CD4-positive, alpha-beta T cell (primary cell): ENCODE results near the gene LIPA. TPM values are rescaled to one million over a fixed set of nuclear protein-coding genes. Genes with fewer than 3 reads are reported as not detected.

Experiments
- ATAC-seq: fragments of 200-7000 bp; cut with Tn5 transposase; one replicate; pipeline ENCODE4 v1.10.0; 2022; ENCODE audit warnings: mild to moderate bottlenecking; ENCODE audit not compliant: poor library complexity
- CTCF ChIA-PET: fragments of 350-600 bp; sonication (Branson Sonifier 250); formaldehyde crosslinking; loops from one replicate; lab custom pipeline; 2021; ENCODE audit warnings: antibody characterized with exemption, inconsistent platforms; lab: Charles Lee
- POLR2A ChIA-PET: fragments of 350-600 bp; sonication (Branson Sonifier 250); formaldehyde crosslinking; loops from one replicate; lab custom pipeline; 2021; ENCODE audit warnings: antibody characterized with exemption, inconsistent platforms; lab: Charles Lee
- DNase-seq, 14 experiments: peaks; one replicate each; pipeline ENCODE4 v3.0.0-alpha.2; 2013 to 2020; ENCODE audit warnings: mixed read lengths in 2 of 14
- H3K27ac ChIP-seq, 2 donors: one replicate each; pipeline versions ENCODE4 v1.5.1 to v1.7.0; 2013; ENCODE audit warnings: low read length in 2 of 2, low read depth in 1 of 2, mild to moderate bottlenecking in 1 of 2
- H3K27me3 ChIP-seq, 2 experiments: 1 replicate in 1 of 2; 2 replicates in 1 of 2; pipeline versions ENCODE4 v1.6.1 to v1.7.0; 2013; ENCODE audit warnings: low read length in 2 of 2, control low read depth in 1 of 2, mild to moderate bottlenecking in 1 of 2, moderate library complexity in 1 of 2; ENCODE audit not compliant: insufficient read depth in 2 of 2, control insufficient read depth in 1 of 2
- H3K36me3 ChIP-seq: one replicate; pipeline ENCODE4 v1.6.1; 2013; ENCODE audit warnings: low read length, control low read depth; ENCODE audit not compliant: insufficient read depth
- H3K4me1 ChIP-seq: one replicate; pipeline ENCODE4 v1.6.1; 2013; ENCODE audit warnings: low read length, control low read depth; ENCODE audit not compliant: insufficient read depth
- H3K4me3 ChIP-seq: one replicate; pipeline ENCODE4 v1.5.1; 2013; ENCODE audit warnings: mild to moderate bottlenecking, low read length, moderate library complexity
- H3K9me3 ChIP-seq, 2 experiments: 1 replicate in 1 of 2; 2 replicates in 1 of 2; pipeline versions ENCODE4 v1.6.1 to v1.7.0; 2013; ENCODE audit warnings: low read length in 2 of 2, mild to moderate bottlenecking in 2 of 2, control low read depth in 1 of 2, moderate library complexity in 1 of 2; ENCODE audit not compliant: control insufficient read depth in 1 of 2, insufficient read depth in 1 of 2
- H3K27ac Mint-ChIP-seq: one replicate; pipeline ENCODE4 v1.8.0; 2020; ENCODE audit warnings: mixed read lengths
- H3K27me3 Mint-ChIP-seq: one replicate; pipeline ENCODE4 v1.8.0; 2021; ENCODE audit warnings: mixed read lengths
- H3K36me3 Mint-ChIP-seq: one replicate; pipeline ENCODE4 v1.8.0; 2021; ENCODE audit warnings: low read depth, mixed read lengths
- H3K4me1 Mint-ChIP-seq: one replicate; pipeline ENCODE4 v1.8.0; 2021; ENCODE audit warnings: low read depth, mixed read lengths
- H3K4me3 Mint-ChIP-seq: one replicate; pipeline ENCODE4 v1.8.0; 2020; ENCODE audit warnings: mild to moderate bottlenecking, mixed read lengths
- H3K9me3 Mint-ChIP-seq: one replicate; pipeline ENCODE4 v1.8.0; 2020; ENCODE audit warnings: mixed read lengths
- intact Hi-C, 2 experiments: fragments of 100-400 bp; cut with DNase I in 1 of 2; cut with micrococcal nuclease in 1 of 2; formaldehyde crosslinking; loops; one replicate each; pipeline versions ENCODE4 v1.15.1 to v1.9.0; 2023 to 2025; cut with DNase I, micrococcal nuclease
- total RNA-seq, 174 experiments: library from RNA in 2 of 174; stranded (reverse) in 2 of 174; gene quantifications; one replicate each; pipeline ENCODE4 v1.2.3 and lab custom pipeline; 2021 to 2026
- TF ChIP-seq, protein P1 (sequence below): fragments of 200-600 bp; IDR thresholded peaks from one replicate; pipeline ENCODE4 v1.8.0; 2022; ENCODE audit warnings: antibody characterized with exemption, mild to moderate bottlenecking

Gene LIPA
- total RNA-seq, 2 experiments from 2014 or later: 15.6 to 16.4 TPM

DNA sequence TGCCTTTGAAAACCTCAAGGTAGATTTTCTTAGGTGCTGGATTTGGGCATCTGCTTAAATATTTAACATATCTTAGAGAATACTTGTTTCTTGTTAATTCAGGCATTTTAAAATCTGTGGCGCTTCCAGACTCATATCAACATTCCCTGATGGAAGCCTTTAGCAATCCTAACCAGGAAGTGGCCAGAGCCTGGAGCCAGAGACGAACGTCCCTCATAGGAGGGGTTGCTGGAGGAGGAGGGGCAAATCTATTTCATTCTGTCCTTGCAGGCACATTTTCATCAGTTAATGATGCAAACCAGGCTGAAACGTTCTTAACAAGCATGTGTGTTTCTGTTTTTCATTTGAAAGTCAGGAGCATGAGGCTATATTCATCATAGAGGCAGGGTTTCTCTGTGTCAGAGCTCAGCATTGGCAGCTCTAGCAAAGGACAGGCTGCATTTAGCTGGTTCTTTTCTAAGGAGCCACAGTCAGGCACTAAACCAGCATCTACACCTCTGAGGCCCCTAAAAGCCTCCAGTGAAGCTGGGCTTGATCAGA lies 32.4 kb upstream of the LIPA start:
- Histone ChIP-seq H3K36me3 (no peaks in the 10 kb centered on the region), H3K4me3 (no peak overlapping the region), H3K27me3 (no peaks in the 10 kb centered on the region), H3K4me1 (no peaks in the 10 kb centered on the region), H3K9me3 (no peaks in the 10 kb centered on the region), H3K27ac (no peak overlapping the region)
- Mint-ChIP-seq H3K27ac (no peak overlapping the region), H3K9me3 (no peaks in the 10 kb centered on the region), H3K27me3 (no peaks in the 10 kb centered on the region), H3K4me1 (no peaks in the 10 kb centered on the region), H3K36me3 (no peaks in the 10 kb centered on the region), H3K4me3 (no peak overlapping the region)
- DNase-seq (no peak), ATAC-seq (no peak)
- TF ChIP-seq, protein P1, sequence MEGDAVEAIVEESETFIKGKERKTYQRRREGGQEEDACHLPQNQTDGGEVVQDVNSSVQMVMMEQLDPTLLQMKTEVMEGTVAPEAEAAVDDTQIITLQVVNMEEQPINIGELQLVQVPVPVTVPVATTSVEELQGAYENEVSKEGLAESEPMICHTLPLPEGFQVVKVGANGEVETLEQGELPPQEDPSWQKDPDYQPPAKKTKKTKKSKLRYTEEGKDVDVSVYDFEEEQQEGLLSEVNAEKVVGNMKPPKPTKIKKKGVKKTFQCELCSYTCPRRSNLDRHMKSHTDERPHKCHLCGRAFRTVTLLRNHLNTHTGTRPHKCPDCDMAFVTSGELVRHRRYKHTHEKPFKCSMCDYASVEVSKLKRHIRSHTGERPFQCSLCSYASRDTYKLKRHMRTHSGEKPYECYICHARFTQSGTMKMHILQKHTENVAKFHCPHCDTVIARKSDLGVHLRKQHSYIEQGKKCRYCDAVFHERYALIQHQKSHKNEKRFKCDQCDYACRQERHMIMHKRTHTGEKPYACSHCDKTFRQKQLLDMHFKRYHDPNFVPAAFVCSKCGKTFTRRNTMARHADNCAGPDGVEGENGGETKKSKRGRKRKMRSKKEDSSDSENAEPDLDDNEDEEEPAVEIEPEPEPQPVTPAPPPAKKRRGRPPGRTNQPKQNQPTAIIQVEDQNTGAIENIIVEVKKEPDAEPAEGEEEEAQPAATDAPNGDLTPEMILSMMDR: no peak
- ChIA-PET CTCF (interaction anchor here (1.7 kb wide), 1 partner anchor 10 kb away, joined by 3 read pairs; no protein-coding TSS in a partner anchor), POLR2A (no interaction called here)
- intact Hi-C loops: no loop called here

DNA sequence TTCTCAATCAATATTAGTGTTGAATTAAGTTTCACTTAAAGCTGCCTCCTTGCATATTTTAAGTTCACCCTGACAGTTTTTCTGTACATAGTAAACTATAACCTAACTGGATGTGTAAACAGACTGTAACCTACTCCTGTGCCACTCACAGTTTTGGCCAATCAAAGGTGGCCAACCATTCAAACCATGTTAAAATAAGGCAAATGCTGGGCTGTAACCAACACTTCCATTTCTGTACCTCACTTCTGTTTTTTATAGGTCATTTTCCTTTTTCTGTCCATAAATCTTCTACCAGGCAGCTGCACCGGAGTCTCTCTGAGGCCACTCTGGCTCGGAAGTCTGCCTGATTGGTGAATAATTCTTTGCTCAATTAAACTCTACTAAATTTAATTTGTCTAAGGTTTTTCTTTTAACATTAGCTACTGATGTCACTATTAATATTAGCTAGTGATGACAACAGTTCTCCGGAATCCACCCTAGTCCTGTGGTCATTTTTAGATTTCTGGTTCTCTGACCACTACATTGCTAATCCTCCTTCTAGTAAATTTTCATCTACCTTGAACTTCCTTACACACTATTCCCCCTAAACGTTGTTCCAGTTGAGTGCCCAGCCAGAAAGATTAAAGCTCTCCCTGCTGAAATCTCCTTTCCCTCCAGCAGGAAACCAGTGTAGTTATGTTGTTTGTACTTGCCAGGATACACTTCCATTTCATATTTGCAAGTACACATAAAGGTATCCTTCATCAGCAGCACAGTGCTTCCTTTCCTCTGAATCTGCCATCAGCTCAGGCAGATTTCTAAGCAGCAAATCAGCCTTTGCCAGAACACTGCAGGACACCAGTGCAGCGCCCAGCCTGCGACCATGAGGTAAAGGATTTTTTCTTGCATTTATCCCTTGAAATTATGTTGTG lies 31.7 kb upstream of the LIPA start:
- no peaks in the 10 kb centered on the region for H3K4me1 Mint-ChIP-seq
- no peaks in the 10 kb centered on the region for H3K27me3 ChIP-seq
- H3K36me3 ChIP-seq: no peaks in the 10 kb centered on the region
- no peaks in the 10 kb centered on the region for H3K9me3 ChIP-seq
- CTCF ChIA-PET: interaction anchor here (1.7 kb wide), 1 partner anchor 9 kb away, joined by 3 read pairs; no protein-coding TSS in a partner anchor
- H3K27ac Mint-ChIP-seq: no peak overlapping the region
- no peak overlapping the region for H3K27ac ChIP-seq
- no peaks in the 10 kb centered on the region for H3K9me3 Mint-ChIP-seq
- TF ChIP-seq, protein P1: no peak
- H3K4me3 Mint-ChIP-seq: no peak overlapping the region
- POLR2A ChIA-PET: no interaction called here
- DNase-seq (no peak), ATAC-seq (no peak)
- intact Hi-C loops: no loop called here
- H3K36me3 Mint-ChIP-seq: no peaks in the 10 kb centered on the region
- H3K4me3 ChIP-seq: no peak overlapping the region
- H3K27me3 Mint-ChIP-seq: no peaks in the 10 kb centered on the region
- H3K4me1 ChIP-seq: no peaks in the 10 kb centered on the region

DNA sequence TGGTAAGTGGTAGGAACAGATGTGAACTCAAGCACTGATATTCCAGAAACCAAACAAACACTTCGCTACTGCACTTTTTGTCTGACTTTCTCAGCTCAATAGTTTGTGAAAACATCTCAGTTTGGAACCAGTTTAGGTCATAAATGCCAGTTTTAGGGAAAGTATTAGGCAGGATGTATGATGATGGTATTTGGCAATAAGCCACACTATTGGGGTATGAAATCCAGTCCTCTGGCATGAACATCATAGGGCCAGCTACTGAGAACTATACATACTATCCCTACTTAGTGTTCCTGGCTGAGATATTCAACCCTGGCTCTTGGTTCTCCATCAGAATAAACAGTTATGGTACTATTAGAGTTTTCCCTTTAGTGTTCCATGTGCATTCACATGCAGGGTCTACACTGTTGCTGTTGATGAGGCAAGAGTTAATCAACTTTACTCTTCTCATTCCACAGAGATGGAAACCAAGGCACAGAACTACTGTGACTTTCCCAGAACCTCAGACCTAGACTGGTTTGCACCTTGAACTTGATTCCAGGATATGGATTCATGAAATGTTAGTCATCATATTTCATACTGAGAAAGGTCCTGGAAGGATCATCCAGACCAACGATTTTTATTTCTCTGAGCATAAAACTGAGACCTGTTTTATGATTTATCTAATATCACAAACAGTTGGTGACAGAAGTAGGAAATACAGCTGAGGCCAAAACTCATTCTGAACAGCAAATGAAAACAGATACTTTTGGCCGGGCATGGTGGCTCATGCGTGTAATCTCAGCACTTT lies 30.2 kb upstream of the LIPA start:
- Mint-ChIP-seq H3K4me1 (no peaks in the 10 kb centered on the region), H3K9me3 (no peaks in the 10 kb centered on the region), H3K36me3 (no peaks in the 10 kb centered on the region), H3K27ac (no peak overlapping the region), H3K4me3 (no peak overlapping the region), H3K27me3 (no peaks in the 10 kb centered on the region)
- Histone ChIP-seq H3K4me1 (no peaks in the 10 kb centered on the region), H3K9me3 (no peaks in the 10 kb centered on the region), H3K27ac (no peak overlapping the region), H3K4me3 (no peak overlapping the region), H3K27me3 (no peaks in the 10 kb centered on the region), H3K36me3 (no peaks in the 10 kb centered on the region)
- intact Hi-C loops: no loop called here
- TF ChIP-seq, protein P1: no peak
- DNase-seq (no peak), ATAC-seq (no peak)
- CTCF ChIA-PET: no interaction called here
- POLR2A ChIA-PET: no interaction called here
